Small intestine (tissue), 7 donors: Measurements from ENCODE around the gene AKR1C1. TPM values are rescaled to one million over a fixed set of nuclear protein-coding genes. Genes with fewer than 3 reads are reported as not detected.
"Not testable (repeated sequence)": the region's sequence is repeated elsewhere in the genome, so short reads cannot be mapped to it uniquely, and the experiment has no call there.

ENCODE experiments used
- DNase-seq, 2 donors: peaks; one replicate each; pipeline versions ENCODE4 v3.0.0 to v3.0.0-alpha.2; 2013
- FAIRE-seq: peaks from 2 replicates; lab custom pipeline; 2012; peaks lifted over from hg19 to GRCh38; lab: Jason Lieb, UNC
- H3K27ac ChIP-seq, 3 donors: one replicate each; pipeline ENCODE4 v1.5.1; 2013; ENCODE audit warnings: low read length in 2 of 3, mild to moderate bottlenecking in 2 of 3, control low read depth in 1 of 3, inconsistent platforms in 1 of 3, low read depth in 1 of 3, moderate library complexity in 1 of 3
- H3K27me3 ChIP-seq, 3 donors: one replicate each; pipeline ENCODE4 v1.6.1; 2013; ENCODE audit warnings: low read length in 3 of 3, inconsistent platforms in 1 of 3; ENCODE audit not compliant: control insufficient read depth in 3 of 3, insufficient read depth in 3 of 3
- H3K36me3 ChIP-seq, 3 donors: one replicate each; pipeline ENCODE4 v1.6.1; 2013; ENCODE audit warnings: low read length in 3 of 3, inconsistent platforms in 1 of 3, low read depth in 1 of 3, mild to moderate bottlenecking in 1 of 3, moderate library complexity in 1 of 3; ENCODE audit not compliant: control insufficient read depth in 3 of 3, insufficient read depth in 2 of 3
- H3K4me1 ChIP-seq, 3 donors: one replicate each; pipeline ENCODE4 v1.6.1; 2013; ENCODE audit warnings: low read length in 2 of 3, inconsistent platforms in 1 of 3, low read depth in 1 of 3, mild to moderate bottlenecking in 1 of 3, moderate library complexity in 1 of 3; ENCODE audit not compliant: control insufficient read depth in 3 of 3, insufficient read depth in 2 of 3
- H3K4me3 ChIP-seq, 3 donors: one replicate each; pipeline ENCODE4 v1.5.1; 2013; ENCODE audit warnings: low read length in 3 of 3, control low read depth in 1 of 3, inconsistent platforms in 1 of 3, low read depth in 1 of 3, mild to moderate bottlenecking in 1 of 3, moderate library complexity in 1 of 3
- H3K9me3 ChIP-seq, 2 donors: one replicate each; pipeline ENCODE4 v1.6.1; 2013; ENCODE audit warnings: low read depth in 1 of 2, low read length in 1 of 2; ENCODE audit not compliant: control insufficient read depth in 2 of 2, insufficient read depth in 1 of 2
- WGBS, 3 donors: extraction: QIAGEN DNeasy Blood & Tissue Kit; methylation state at CpG; one replicate each; pipeline ENCODE4 v1.1.7; 2013; 5-methylcytosine and 5-hydroxymethylcytosine counted together
- polyA plus RNA-seq, 4 donors: library from polyadenylated mRNA; stranded (reverse) in 3 of 4; unstranded in 1 of 4; fragments of 200-250 nt in 3 of 4; fragments of 120-200 nt in 1 of 4; gene quantifications; one replicate each; pipeline versions ENCODE4 v1.2.1 to v1.2.3, GENCODE V29; 2013
- donor health status: healthy with polysubstance abuse.
- donor health status: control.
- donor health status: control.
- donor health status: Bipolar disorder and iron deficiency.
- donor health status: healthy.

Gene AKR1C1
- polyA plus RNA-seq, 4 donors = 10.8 to 68.0 (median 24.9) TPM

- H3K9me3 ChIP-seq = no peaks in the 10 kb centered on the region
- WGBS, 3 donors = 13 to 39% (median 23%) methylated on average over 4 of the region's 4 CpGs
- H3K27me3 ChIP-seq = no peaks in the 10 kb centered on the region
- no peak for FAIRE-seq
- peak; percentile 28 to 90 for DNase-seq
- H3K4me3 ChIP-seq = no peak overlapping the region
- peak overlapping the region in 2 of 3 donors; percentile 71 to 72 for H3K27ac ChIP-seq
- no peaks in the 10 kb centered on the region for H3K36me3 ChIP-seq
- H3K4me1 ChIP-seq = peaks cover 2 to 5% (median 4%) of the 10 kb centered on the region in 3 donors
Observed at GRCh38 chr10:5023177-5023805, 60.1 kb downstream of the AKR1C1 start.

- peak in 1 of 2 donors; percentile 56 for DNase-seq
- not testable (repeated sequence) for FAIRE-seq
Observed at GRCh38 chr10:5025461-5025881, 62.3 kb downstream of the AKR1C1 start.

GRCh38 chr10:5030989-5031388 is 67.8 kb downstream of the AKR1C1 start:
- H3K4me3 ChIP-seq = no peak overlapping the region
- no peaks in the 10 kb centered on the region for H3K36me3 ChIP-seq
- no peak overlapping the region for H3K27ac ChIP-seq
- DNase-seq = no peak
- H3K4me1 ChIP-seq = no peaks in the 10 kb centered on the region
- WGBS, 3 donors = 94 to 100% (median 96%) methylated on average over 1 of the region's 1 CpG
- FAIRE-seq = peak; percentile 55
- H3K27me3 ChIP-seq = no peaks in the 10 kb centered on the region
- H3K9me3 ChIP-seq = peaks cover 0 to 36% of the 10 kb centered on the region in 2 donors

More at GRCh38 chr10:5025461-5025881, 62.3 kb downstream of the AKR1C1 start:
- not testable (repeated sequence) for H3K36me3 ChIP-seq, H3K4me1 ChIP-seq, H3K27ac ChIP-seq, H3K9me3 ChIP-seq, H3K4me3 ChIP-seq, H3K27me3 ChIP-seq

- not testable (repeated sequence) for H3K4me3 ChIP-seq, H3K4me1 ChIP-seq, FAIRE-seq, H3K27me3 ChIP-seq, H3K27ac ChIP-seq, H3K36me3 ChIP-seq
- 71 to 85% (median 83%) methylated on average over 4 of the region's 4 CpGs for WGBS, 3 donors
- DNase-seq = peak in 1 of 2 donors; percentile 70
- peaks cover 0 to 37% of the 10 kb centered on the region in 2 donors for H3K9me3 ChIP-seq
Observed at GRCh38 chr10:5031588-5031987, 68.4 kb downstream of the AKR1C1 start.

GRCh38 chr10:5032444-5032843 is 69.2 kb downstream of the AKR1C1 start:
- not testable (repeated sequence) for H3K27me3 ChIP-seq, DNase-seq, H3K36me3 ChIP-seq, H3K4me3 ChIP-seq, H3K4me1 ChIP-seq, FAIRE-seq, H3K27ac ChIP-seq
- 93 to 97% (median 93%) methylated on average over 17 to 22 of the region's 22 CpGs for WGBS, 3 donors
- peaks cover 0 to 37% of the 10 kb centered on the region in 2 donors for H3K9me3 ChIP-seq

Other genes starting within 250 kb of the AKR1C1 start
- gene AKR1E2, start 137.2 kb upstream of the AKR1C1 start, polyA plus RNA-seq = 1 to 10 TPM in 2 of 4 donors, under 1 TPM in 1, not detected in 1; 0.89 to 3.2 (median 1.8) TPM
- 10 to 100 TPM in 2 of 4 donors, 1 to 10 TPM in 2; 5.4 to 97.3 (median 27.8) TPM for gene AKR1C2, start 40.4 kb downstream of the AKR1C1 start, polyA plus RNA-seq
- gene AKR1C3, start 131.0 kb downstream of the AKR1C1 start, polyA plus RNA-seq = 100 to 1,000 TPM in 3 of 4 donors, 10 to 100 TPM in 1; 10.9 to 869 (median 449) TPM
- under 1 TPM in 1 of 4 donors, not detected in 3; 0.06 TPM for gene AKR1C8, start 221.7 kb downstream of the AKR1C1 start, polyA plus RNA-seq
- gene AKR1C4, start 233.4 kb downstream of the AKR1C1 start, polyA plus RNA-seq = 1 to 10 TPM in 3 of 4 donors, under 1 TPM in 1; 0.12 to 2.2 (median 2.0) TPM